HT-29 (cell line): ENCODE data around the gene NFIX. TPM values are rescaled to one million over a fixed set of nuclear protein-coding genes. Genes with fewer than 3 reads are reported as not detected.
A peak's percentile ranks its signal among the peaks of the same experiment; 100 is the strongest.
"Not testable (repeated sequence)": the region's sequence is repeated elsewhere in the genome, so short reads cannot be mapped to it uniquely, and the experiment has no call there.

Source experiments
- DNase-seq: peaks from one replicate; pipeline ENCODE4 v3.0.0-alpha.2; 2015; ENCODE audit warnings: low spot score
- total RNA-seq: library from RNA; depleted of rRNA; stranded (reverse); fragments of >200 nt; shearing (Covaris generic); gene quantifications from 2 replicates; pipeline ENCODE4 v1.2.3, GENCODE V29; 2014; rRNA removed

The NFIX gene
- 22.4 and 32.3 TPM in 2 replicates for total RNA-seq

- DNase-seq = peak; percentile 9
Measured at GRCh38 chr19:12994701-12995595, at the start of gene NFIX. NFIX (plus strand) TSS chr19:12995475; CDS start chr19:12995838, 363 bp downstream.

GRCh38 chr19:12945479-12946091, 49.7 kb upstream of the NFIX start, which contains the start of gene RAD23A:
RAD23A (plus strand) TSS chr19:12945862; CDS start chr19:12945949, 87 bp downstream.
- DNase-seq = peak; percentile 95

- peak; percentile 69 for DNase-seq
Measured at GRCh38 chr19:12946092-12946721, 49.1 kb upstream of the NFIX start.

- DNase-seq = no peak
Measured at GRCh38 chr19:12946731-12947496, 48.4 kb upstream of the NFIX start.

- no peak for DNase-seq
Measured at GRCh38 chr19:12947702-12948611, 47.3 kb upstream of the NFIX start.

GRCh38 chr19:12948612-12949362, 46.5 kb upstream of the NFIX start:
- DNase-seq = no peak

- no peak for DNase-seq
Measured at GRCh38 chr19:12949363-12950283, 45.7 kb upstream of the NFIX start.

GRCh38 chr19:12952050-12952449, 43.2 kb upstream of the NFIX start:
- not testable (repeated sequence) for DNase-seq

- no peak for DNase-seq
Measured at GRCh38 chr19:12952488-12953137, 42.7 kb upstream of the NFIX start.

- DNase-seq = no peak
Measured at GRCh38 chr19:12953138-12953798, 42.0 kb upstream of the NFIX start.

- DNase-seq = no peak
Measured at GRCh38 chr19:12953799-12954611, 41.3 kb upstream of the NFIX start.

GRCh38 chr19:12954612-12954962, 40.7 kb upstream of the NFIX start:
- no peak for DNase-seq

- not testable (repeated sequence) for DNase-seq
Measured at GRCh38 chr19:12955575-12955974, 39.7 kb upstream of the NFIX start.

- no peak for DNase-seq
Measured at GRCh38 chr19:12955996-12956395, 39.3 kb upstream of the NFIX start.

- DNase-seq = peak; percentile 70
Measured at GRCh38 chr19:12956446-12957388, 38.6 kb upstream of the NFIX start, which contains the start of gene GADD45GIP1. GADD45GIP1 (minus strand) TSS chr19:12957223; CDS start chr19:12957212, 11 bp downstream.
